Measurements from ENCODE around the gene ZNF581. TPM values are rescaled to one million over a fixed set of nuclear protein-coding genes. Genes with fewer than 3 reads are reported as not detected.

Gene ZNF581, protein sequence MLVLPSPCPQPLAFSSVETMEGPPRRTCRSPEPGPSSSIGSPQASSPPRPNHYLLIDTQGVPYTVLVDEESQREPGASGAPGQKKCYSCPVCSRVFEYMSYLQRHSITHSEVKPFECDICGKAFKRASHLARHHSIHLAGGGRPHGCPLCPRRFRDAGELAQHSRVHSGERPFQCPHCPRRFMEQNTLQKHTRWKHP
- 11.4 and 13.4 TPM in 2 replicates for total RNA-seq

DNA sequence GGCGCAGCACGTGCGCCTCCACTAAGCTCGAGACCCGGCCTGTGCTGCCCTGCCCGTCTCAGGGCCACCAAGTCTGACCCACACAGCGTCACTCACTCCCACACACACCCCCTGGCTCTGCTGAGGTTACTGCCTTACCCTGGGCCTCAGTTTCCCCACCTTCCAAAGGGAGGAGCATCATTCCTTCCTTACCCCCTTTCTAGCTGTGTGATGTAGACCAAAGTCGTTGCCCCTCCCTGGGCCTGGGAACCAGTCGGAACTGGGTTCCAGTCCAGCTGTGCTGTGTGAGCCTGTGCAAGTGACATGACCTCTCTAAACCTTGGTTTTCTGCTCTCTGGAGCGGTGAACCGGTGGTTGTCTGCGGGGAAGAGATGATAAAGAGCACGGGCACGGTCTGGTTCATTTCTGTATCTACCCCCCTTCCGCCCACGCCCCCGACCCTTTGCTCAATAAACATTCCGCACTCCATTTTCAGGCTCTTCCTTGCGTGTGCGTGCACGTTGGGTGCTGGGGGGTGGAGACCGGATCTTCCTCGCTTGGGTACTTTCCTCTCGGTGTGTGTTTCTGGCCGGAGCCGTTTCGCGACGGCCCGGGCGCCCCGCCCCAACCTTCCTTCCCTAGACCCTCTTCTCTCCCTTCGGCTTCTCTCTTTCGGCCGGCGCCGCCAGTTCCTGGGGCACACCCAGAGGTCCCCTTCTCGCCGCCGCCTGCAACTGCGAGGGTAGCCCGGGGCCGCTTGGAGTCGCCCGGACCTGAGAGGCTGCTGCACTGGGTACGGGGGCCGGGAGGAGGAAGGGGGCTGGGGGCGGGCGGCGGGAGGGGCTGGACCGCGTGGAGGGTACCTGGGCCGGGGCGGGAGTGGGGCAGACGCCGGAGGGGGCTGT is at the start of gene ZNF581:
Gene ZNF581 (plus strand): TSS at position 647 of the 884 bp plus-strand sequence. CDS start 923 bp downstream, outside the sequence.

GRCh38 chr19:55599468-55599841 is 44.0 kb upstream of the ZNF581 start, which contains the start of gene FIZ1:
Gene FIZ1 (minus strand): TSS chr19:55599517. CDS start chr19:55597865, 1,652 bp downstream.

GRCh38 chr19:55599842-55600661 is 43.4 kb upstream of the ZNF581 start, which contains the start of gene ZNF524:
Gene ZNF524 (plus strand): TSS chr19:55600288. CDS start chr19:55602113, 1,825 bp downstream.

DNA sequence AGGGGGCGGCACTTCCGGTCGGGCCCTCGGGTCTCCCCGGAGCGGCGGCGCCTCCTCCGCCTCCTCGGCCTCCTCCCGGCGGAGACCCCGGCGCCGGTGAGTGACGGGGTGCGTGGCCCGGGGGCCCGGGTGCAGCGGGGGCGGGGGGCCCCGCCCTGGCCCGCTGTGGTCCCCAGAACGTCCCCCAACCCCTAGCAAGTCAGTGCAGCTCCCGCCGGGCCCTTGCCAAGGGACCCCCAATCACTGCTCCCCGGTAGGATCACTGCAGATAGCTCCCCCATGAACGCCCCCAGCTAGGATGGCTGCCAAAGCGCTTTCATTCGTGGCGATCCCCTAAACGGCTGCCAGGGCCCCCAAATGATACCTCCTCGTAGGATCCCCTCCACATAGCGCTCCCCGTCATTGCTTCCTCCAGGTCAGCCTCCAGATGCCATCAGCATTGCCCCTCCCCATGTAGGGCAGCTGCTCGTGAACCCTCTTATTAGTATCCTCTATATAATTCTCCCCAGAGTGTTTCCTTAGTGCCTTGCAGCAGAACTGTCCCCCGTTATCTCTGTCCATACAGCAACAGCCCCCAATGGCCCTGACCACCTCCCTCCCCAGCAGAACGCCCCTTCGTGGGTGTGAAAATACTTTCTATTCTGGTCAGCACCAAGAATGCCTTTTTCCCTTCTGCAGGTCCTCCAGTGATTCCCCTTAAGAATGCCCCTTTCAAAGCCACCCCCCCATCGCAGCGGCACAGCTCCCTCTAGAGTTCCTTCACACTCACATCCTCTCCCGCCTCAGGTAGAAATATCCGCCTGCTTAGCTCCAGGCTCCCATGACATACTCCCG is 37.6 kb upstream of the ZNF581 start, which contains the start of gene ZNF865:
Gene ZNF865 (plus strand): TSS at position 11 of the 834 bp plus-strand sequence. CDS start 7,972 bp downstream, outside the sequence.

GRCh38 chr19:55624109-55625003 is 19.1 kb upstream of the ZNF581 start, which contains the start of gene ZNF784:
Gene ZNF784 (minus strand): TSS chr19:55624566. CDS start chr19:55624561, 5 bp downstream.

GRCh38 chr19:55640577-55641425 is 2.6 kb upstream of the ZNF581 start, which contains the start of gene ZNF580:
Gene ZNF580 (plus strand): TSS chr19:55641002. CDS start chr19:55642509, 1,507 bp downstream.

GRCh38 chr19:55647732-55648584 is 4.5 kb downstream of the ZNF581 start, which contains the start of gene CCDC106:
Gene CCDC106 (plus strand): TSS chr19:55648212. CDS start chr19:55649047, 835 bp downstream.

GRCh38 chr19:55654868-55655647 is 11.6 kb downstream of the ZNF581 start, which contains the start of gene U2AF2:
Gene U2AF2 (plus strand): TSS chr19:55655035. CDS start chr19:55655105, 70 bp downstream.

GRCh38 chr19:55674841-55675660 is 31.6 kb downstream of the ZNF581 start, which contains the start of gene EPN1:
Gene EPN1 (plus strand): TSS chr19:55675226. CDS start chr19:55678628, 3,402 bp downstream.

Other genes with a start within 250 kb of the ZNF581 start
- 73.4 and 105 TPM in 2 replicates for gene UBE2S, start 235.9 kb upstream of the ZNF581 start, total RNA-seq
- not detected in 2 replicates for gene SHISA7, start 200.3 kb upstream of the ZNF581 start, total RNA-seq
- gene ISOC2, start 182.0 kb upstream of the ZNF581 start, total RNA-seq: 49.1 and 52.8 TPM in 2 replicates
- gene C19orf85, start 178.9 kb upstream of the ZNF581 start, total RNA-seq: not detected in 2 replicates
- gene ZNF628, start 167.0 kb upstream of the ZNF581 start, total RNA-seq: 0.66 and 0.87 TPM in 2 replicates
- 13.7 and 14.4 TPM in 2 replicates for gene NAT14, start 158.5 kb upstream of the ZNF581 start, total RNA-seq
- 12.8 and 30.4 TPM in 2 replicates for gene SSC5D, start 155.2 kb upstream of the ZNF581 start, total RNA-seq
- not detected in 2 replicates for gene SBK2, start 106.5 kb upstream of the ZNF581 start, total RNA-seq
- gene SBK3, start 98.1 kb upstream of the ZNF581 start, total RNA-seq: 0.19 TPM in 1 of 2 replicates, not detected in the other
- 2.1 and 3.0 TPM in 2 replicates for gene ZNF579, start 62.8 kb upstream of the ZNF581 start, total RNA-seq
- 1.9 and 2.1 TPM in 2 replicates for gene FIZ1, start 44.1 kb upstream of the ZNF581 start, total RNA-seq
- 10.1 and 11.9 TPM in 2 replicates for gene ZNF524, start 43.4 kb upstream of the ZNF581 start, total RNA-seq
- 0.66 and 1.3 TPM in 2 replicates for gene ZNF865, start 38.0 kb upstream of the ZNF581 start, total RNA-seq
- 3.6 and 3.9 TPM in 2 replicates for gene ZNF784, start 19.1 kb upstream of the ZNF581 start, total RNA-seq
- 5.5 and 5.8 TPM in 2 replicates for gene ZNF580, start 2.6 kb upstream of the ZNF581 start, total RNA-seq
- 8.9 and 9.5 TPM in 2 replicates for gene CCDC106, start 4.6 kb downstream of the ZNF581 start, total RNA-seq
- 87.6 and 108 TPM in 2 replicates for gene U2AF2, start 11.4 kb downstream of the ZNF581 start, total RNA-seq
- gene EPN1, start 31.6 kb downstream of the ZNF581 start, total RNA-seq: 44.5 and 80.6 TPM in 2 replicates
- not detected in 2 replicates for gene NLRP9, start 94.8 kb downstream of the ZNF581 start, total RNA-seq
- gene RFPL4A, start 115.4 kb downstream of the ZNF581 start, total RNA-seq: not detected in 2 replicates
- gene RFPL4AL1, start 125.5 kb downstream of the ZNF581 start, total RNA-seq: not detected in 2 replicates
- not detected in 2 replicates for gene NLRP11, start 188.3 kb downstream of the ZNF581 start, total RNA-seq
- not detected in 2 replicates for gene NLRP4, start 192.9 kb downstream of the ZNF581 start, total RNA-seq